Measurements from ENCODE around the gene COP1.

- no peak for TF ChIP-seq POLR2A (IDR thresholded peaks at IDR 0.05; ENCODE audit: control extremely low read depth in 1 of 2, low read depth in 2 of 2, low read length in 2 of 2)
- TF ChIP-seq CTCF (IDR thresholded peaks at IDR 0.05; ENCODE audit: control extremely low read depth in 1 of 3, insufficient read depth in 1 of 3, low read depth in 1 of 3, low read length in 3 of 3) = no peak
- no peak for TF ChIP-seq JUND (IDR thresholded peaks at IDR 0.05; ENCODE audit: low read length)
- no peak for TF ChIP-seq USF2 (IDR thresholded peaks at IDR 0.05; ENCODE audit: low read length)
- TF ChIP-seq RFX5 (IDR thresholded peaks at IDR 0.05; ENCODE audit: borderline replicate concordance, low read depth, low read length) = no peak
- TF ChIP-seq EP300 (IDR thresholded peaks at IDR 0.05; ENCODE audit: borderline replicate concordance in 1 of 2, low read depth in 2 of 2, low read length in 2 of 2) = no peak
- TF ChIP-seq CHD2 (IDR thresholded peaks at IDR 0.05; ENCODE audit: low read length) = no peak
- TF ChIP-seq CBX8 (IDR thresholded peaks at IDR 0.05; ENCODE audit: borderline replicate concordance, low read depth, low read length) = no peak
- TF ChIP-seq MAX (IDR thresholded peaks at IDR 0.05) = no peak
- no peak for TF ChIP-seq EZH2 (IDR thresholded peaks at IDR 0.05; ENCODE audit: low read depth, low read length, severe bottlenecking)
- no peak for TF ChIP-seq CREB1 (IDR thresholded peaks at IDR 0.05)
These were observed 95.3 kb downstream of the COP1 start for GRCh38 chr1:176111835-176112234.
